ENCODE data around the gene CABLES1.

- TF ChIP-seq, protein P1, sequence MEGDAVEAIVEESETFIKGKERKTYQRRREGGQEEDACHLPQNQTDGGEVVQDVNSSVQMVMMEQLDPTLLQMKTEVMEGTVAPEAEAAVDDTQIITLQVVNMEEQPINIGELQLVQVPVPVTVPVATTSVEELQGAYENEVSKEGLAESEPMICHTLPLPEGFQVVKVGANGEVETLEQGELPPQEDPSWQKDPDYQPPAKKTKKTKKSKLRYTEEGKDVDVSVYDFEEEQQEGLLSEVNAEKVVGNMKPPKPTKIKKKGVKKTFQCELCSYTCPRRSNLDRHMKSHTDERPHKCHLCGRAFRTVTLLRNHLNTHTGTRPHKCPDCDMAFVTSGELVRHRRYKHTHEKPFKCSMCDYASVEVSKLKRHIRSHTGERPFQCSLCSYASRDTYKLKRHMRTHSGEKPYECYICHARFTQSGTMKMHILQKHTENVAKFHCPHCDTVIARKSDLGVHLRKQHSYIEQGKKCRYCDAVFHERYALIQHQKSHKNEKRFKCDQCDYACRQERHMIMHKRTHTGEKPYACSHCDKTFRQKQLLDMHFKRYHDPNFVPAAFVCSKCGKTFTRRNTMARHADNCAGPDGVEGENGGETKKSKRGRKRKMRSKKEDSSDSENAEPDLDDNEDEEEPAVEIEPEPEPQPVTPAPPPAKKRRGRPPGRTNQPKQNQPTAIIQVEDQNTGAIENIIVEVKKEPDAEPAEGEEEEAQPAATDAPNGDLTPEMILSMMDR (IDR thresholded peaks at IDR 0.05 in 4 of 5, conservative IDR thresholded peaks at IDR 0.05 in 1 of 5) = no peak
- TF ChIP-seq POLR2A (IDR thresholded peaks at IDR 0.05) = no peak
Measured at GRCh38 chr18:23226930-23227725, 91.8 kb downstream of the CABLES1 start.
